ENCODE measurements around the gene CXADR. TPM values are rescaled to one million over a fixed set of nuclear protein-coding genes. Genes with fewer than 3 reads are reported as not detected.

The CXADR gene
- total RNA-seq, 3 donors from 2014 or later: 0.32 to 38.3 (median 36.4) TPM

GRCh38 chr21:17526776-17527175, 13.9 kb downstream of the CXADR start:
- H3K4me3 ChIP-seq: no peak overlapping the region
- H3K4me1 ChIP-seq: no peaks in the 10 kb centered on the region
- no peaks in the 10 kb centered on the region for H3K36me3 ChIP-seq
- TF ChIP-seq POLR2A (IDR thresholded peaks at IDR 0.05) (no peak), CTCF (IDR thresholded peaks at IDR 0.05) (no peak), POLR2AphosphoS5 (IDR thresholded peaks at IDR 0.05) (no peak)
- DNase-seq (ENCODE audit: low spot score in 2 of 2): no peak
- H3K9me3 ChIP-seq: no peaks in the 10 kb centered on the region
- H3K27ac ChIP-seq: no peak overlapping the region
- intact Hi-C loops (cut with DNase I; ENCODE audit: low total_unique reads): no loop called here
- no peaks in the 10 kb centered on the region for H3K27me3 ChIP-seq

- H3K27me3 ChIP-seq: no peaks in the 10 kb centered on the region
- no peak overlapping the region for H3K4me3 ChIP-seq
- H3K4me1 ChIP-seq: no peaks in the 10 kb centered on the region
- no peak overlapping the region for H3K27ac ChIP-seq
- DNase-seq (ENCODE audit: low spot score in 2 of 2): no peak
- H3K9me3 ChIP-seq: no peaks in the 10 kb centered on the region
- intact Hi-C loops (cut with DNase I; ENCODE audit: low total_unique reads): no loop called here
- H3K36me3 ChIP-seq: no peaks in the 10 kb centered on the region
- TF ChIP-seq POLR2AphosphoS5 (IDR thresholded peaks at IDR 0.05) (no peak), CTCF (IDR thresholded peaks at IDR 0.05) (no peak), POLR2A (IDR thresholded peaks at IDR 0.05) (no peak)
Observed at GRCh38 chr21:17527240-17527639, 14.4 kb downstream of the CXADR start.

GRCh38 chr21:17527711-17528110, 14.9 kb downstream of the CXADR start:
- TF ChIP-seq POLR2A (IDR thresholded peaks at IDR 0.05): no peak
- no peak for TF ChIP-seq POLR2AphosphoS5 (IDR thresholded peaks at IDR 0.05)
- TF ChIP-seq CTCF (IDR thresholded peaks at IDR 0.05): no peak
- intact Hi-C loops (cut with DNase I; ENCODE audit: low total_unique reads): no loop called here
- no peaks in the 10 kb centered on the region for H3K4me1 ChIP-seq
- no peaks in the 10 kb centered on the region for H3K9me3 ChIP-seq
- H3K36me3 ChIP-seq: no peaks in the 10 kb centered on the region
- H3K27me3 ChIP-seq: no peaks in the 10 kb centered on the region
- DNase-seq (ENCODE audit: low spot score in 2 of 2): no peak
- no peak overlapping the region for H3K4me3 ChIP-seq
- no peak overlapping the region for H3K27ac ChIP-seq

- intact Hi-C loops (cut with DNase I; ENCODE audit: low total_unique reads): no loop called here
- H3K27me3 ChIP-seq: no peaks in the 10 kb centered on the region
- H3K4me1 ChIP-seq: no peaks in the 10 kb centered on the region
- H3K9me3 ChIP-seq: no peaks in the 10 kb centered on the region
- no peak for DNase-seq (ENCODE audit: low spot score in 2 of 2)
- no peaks in the 10 kb centered on the region for H3K36me3 ChIP-seq
- no peak overlapping the region for H3K27ac ChIP-seq
- no peak for TF ChIP-seq CTCF (IDR thresholded peaks at IDR 0.05)
- TF ChIP-seq POLR2AphosphoS5 (IDR thresholded peaks at IDR 0.05): no peak
- no peak for TF ChIP-seq POLR2A (IDR thresholded peaks at IDR 0.05)
- no peak overlapping the region for H3K4me3 ChIP-seq
Observed at GRCh38 chr21:17529648-17530047, 16.8 kb downstream of the CXADR start.

GRCh38 chr21:17532292-17532691, 19.4 kb downstream of the CXADR start:
- TF ChIP-seq POLR2AphosphoS5 (IDR thresholded peaks at IDR 0.05) (no peak), CTCF (IDR thresholded peaks at IDR 0.05) (no peak), POLR2A (IDR thresholded peaks at IDR 0.05) (no peak)
- no peaks in the 10 kb centered on the region for H3K36me3 ChIP-seq
- intact Hi-C loops (cut with DNase I; ENCODE audit: low total_unique reads): no loop called here

More at GRCh38 chr21:17532292-17532691, 19.4 kb downstream of the CXADR start:
- H3K4me3 ChIP-seq: no peak overlapping the region
- no peaks in the 10 kb centered on the region for H3K9me3 ChIP-seq
- no peaks in the 10 kb centered on the region for H3K4me1 ChIP-seq
- H3K27ac ChIP-seq: no peak overlapping the region
- DNase-seq (ENCODE audit: low spot score in 2 of 2): no peak
- H3K27me3 ChIP-seq: no peaks in the 10 kb centered on the region

Measured in breast epithelium (tissue), 4 donors.